ENCODE results near the gene C21orf58. TPM values are rescaled to one million over a fixed set of nuclear protein-coding genes. Genes with fewer than 3 reads are reported as not detected.

Gene C21orf58
- total RNA-seq, 1 experiment from 2014 or later, result 7.8 TPM

DNA sequence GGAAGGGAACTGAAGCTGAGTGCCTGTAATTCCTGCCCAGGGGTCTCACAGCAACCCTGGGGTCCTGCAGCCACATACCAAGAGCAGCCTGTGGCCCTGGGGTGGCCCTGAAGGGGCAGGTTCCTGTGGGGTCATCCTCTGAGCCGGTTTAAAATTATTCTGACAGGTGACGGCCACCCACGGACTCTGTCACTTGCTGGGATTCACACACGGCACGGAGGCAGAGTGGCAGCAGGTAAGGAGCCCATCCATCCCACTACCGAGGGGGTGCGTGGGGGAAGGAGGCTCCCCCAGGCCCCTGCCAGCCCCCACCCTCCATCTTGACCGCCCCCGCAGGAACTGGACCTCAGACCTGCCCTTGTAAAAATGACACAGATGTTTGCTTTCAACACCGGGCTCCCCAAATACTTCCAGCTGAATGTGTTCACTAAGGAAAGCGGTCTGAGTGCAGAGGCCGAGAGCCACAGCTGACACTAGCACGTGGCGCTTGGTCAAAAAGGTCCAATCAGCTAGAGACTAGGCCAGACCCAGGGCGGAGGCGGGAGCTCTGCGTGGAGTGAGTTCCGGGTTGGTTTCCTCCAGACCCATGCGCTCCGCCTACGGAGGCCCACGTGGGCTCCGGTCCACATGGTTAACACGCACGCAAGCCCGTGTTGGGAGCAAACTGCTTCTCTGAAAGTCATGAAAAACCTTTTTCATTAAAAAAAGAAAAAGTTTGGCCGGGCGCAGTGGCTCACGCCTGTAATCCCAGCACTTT is 27.5 kb downstream of the C21orf58 start:
- DNase-seq (ENCODE audit: low spot score), result no peak

DNA sequence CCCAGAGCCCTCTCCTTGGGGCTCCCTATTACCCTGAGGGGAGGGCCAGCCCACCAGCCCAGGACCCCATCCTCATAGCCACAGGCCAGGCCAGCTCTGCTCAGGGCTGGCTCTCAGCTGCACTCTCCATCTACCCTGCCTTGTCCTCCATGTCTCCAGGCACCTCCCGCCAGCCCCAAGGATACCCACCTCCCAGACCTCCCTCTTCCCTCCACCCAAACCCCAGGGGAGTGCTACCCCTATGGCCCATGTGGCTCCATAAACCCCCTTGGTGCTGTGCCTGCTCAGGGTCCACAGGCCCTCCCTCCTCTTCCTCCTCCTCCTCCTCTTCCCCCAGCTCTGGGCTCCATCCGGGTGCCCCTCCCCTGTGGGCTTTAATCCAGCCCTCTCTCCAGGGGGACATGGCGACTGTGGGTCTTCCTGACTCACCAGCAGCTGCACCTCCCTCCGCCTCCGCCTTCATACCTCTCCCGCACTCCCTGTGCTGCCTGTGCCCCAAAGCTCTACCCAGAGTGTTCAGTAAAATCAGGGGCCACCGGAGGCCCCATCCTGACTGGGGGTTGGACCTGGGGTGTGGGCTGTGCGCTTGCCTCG is 28.4 kb downstream of the C21orf58 start:
- peak; percentile 85 for DNase-seq (ENCODE audit: low spot score)

DNA sequence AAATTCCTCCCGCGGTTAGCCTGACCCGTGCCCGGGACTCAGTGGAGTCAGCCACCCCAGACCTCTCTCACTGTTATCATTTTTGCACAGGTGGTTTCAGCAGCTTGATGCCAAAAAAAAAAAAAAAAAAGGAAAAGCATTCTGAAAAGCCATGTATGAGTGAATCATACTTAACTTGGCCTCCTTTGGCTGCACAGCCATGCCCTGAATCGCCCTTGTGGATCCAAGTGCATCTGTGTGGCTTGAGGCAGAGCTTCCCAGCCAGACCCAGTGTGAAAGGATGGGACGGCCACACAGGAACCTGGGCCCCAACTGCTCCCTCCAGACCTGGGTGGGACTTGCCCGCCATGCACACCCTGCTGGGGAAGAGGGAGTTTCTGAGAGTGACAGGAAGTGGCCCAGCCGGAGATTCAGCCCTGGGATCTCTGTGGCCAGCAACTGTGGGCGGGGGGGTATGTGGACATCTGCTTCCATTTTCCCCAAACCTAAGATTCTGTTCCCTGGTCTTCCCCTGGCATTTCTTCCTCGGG is 29.0 kb downstream of the C21orf58 start:
- peak; percentile 86 for DNase-seq (ENCODE audit: low spot score)

DNA sequence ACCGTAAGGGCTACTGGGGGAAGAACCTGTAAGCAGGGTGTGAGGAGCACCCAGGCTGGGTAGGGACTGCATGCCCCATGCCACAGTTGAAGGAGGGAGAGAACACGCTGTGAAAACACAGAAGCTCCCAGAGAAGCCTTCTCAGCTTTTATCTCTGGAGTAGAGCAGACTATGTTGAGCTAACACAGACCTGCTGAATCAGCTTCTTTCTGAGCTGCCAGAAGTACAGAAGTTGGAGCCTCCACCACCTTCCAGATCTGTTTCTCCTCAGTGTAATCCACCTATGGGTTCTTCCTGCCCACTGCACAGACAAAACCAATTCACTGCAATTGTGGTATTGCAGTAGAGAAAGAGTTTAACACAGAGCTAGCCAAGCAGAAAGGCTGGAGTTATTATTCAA is 32.1 kb downstream of the C21orf58 start:
- no peak for DNase-seq (ENCODE audit: low spot score)

DNA sequence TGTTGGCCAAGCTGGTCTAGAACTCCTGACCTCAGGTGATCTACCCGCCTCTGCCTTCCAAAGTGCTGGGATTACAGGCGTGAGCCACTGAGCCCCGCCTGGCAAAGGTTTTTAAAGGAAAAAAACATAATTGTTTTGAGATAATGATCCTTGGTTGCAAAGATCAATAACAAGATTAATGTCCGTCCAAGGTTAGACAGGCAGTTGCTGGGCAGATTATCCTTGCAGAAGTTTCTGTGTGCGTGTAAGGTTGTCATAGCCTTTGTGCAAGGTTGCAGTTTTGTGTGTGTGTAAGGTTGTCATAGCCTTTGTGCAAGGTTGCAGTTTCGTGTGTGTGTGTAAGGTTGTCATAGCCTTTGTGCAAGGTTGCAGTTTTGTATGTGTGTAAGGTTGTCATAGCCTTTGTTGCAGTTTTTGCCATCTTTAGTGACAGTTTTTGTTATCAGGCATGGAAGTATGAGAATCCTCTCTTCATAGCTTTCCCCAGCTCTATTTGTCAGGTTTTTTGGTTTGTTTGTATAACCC is 34.0 kb downstream of the C21orf58 start:
- no peak for DNase-seq (ENCODE audit: low spot score)

DNA sequence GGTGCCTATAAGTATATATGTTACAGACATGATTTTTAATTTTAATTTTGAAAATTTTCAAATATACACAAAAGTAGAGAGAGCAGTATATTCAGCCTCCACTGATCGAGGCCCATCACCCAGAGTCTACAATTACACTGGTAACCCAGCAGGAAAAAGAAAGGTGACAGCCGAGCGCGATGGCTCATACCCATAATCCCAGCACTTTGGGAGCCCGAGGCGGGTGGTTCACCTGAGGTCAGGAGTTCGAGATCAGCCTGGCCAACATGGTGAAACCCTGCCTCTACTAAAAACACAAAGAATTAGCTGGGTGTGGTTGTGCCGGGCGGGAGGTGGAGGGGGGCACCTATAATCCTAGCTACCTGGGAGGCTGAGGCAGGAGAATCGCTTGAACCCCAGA is 36.1 kb downstream of the C21orf58 start:
- no peak for DNase-seq (ENCODE audit: low spot score)

DNA sequence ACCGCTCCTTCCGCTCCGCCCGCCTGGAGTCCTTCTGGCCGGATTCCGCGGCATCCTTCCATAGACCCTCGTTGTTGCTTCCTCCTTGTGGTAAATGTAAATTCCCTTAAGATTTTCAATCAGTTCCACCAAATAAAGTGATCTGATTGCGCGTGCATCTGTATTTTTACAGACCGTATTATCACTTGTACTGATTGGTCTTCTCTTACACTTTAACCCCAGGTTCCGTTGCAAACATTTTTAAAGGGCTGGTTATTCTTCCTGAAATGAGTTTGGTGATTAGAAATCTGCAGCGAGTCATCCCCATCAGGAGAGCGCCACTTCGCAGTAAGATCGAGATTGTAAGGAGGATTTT is 37.0 kb downstream of the C21orf58 start:
- no peak for DNase-seq (ENCODE audit: low spot score)

DNA sequence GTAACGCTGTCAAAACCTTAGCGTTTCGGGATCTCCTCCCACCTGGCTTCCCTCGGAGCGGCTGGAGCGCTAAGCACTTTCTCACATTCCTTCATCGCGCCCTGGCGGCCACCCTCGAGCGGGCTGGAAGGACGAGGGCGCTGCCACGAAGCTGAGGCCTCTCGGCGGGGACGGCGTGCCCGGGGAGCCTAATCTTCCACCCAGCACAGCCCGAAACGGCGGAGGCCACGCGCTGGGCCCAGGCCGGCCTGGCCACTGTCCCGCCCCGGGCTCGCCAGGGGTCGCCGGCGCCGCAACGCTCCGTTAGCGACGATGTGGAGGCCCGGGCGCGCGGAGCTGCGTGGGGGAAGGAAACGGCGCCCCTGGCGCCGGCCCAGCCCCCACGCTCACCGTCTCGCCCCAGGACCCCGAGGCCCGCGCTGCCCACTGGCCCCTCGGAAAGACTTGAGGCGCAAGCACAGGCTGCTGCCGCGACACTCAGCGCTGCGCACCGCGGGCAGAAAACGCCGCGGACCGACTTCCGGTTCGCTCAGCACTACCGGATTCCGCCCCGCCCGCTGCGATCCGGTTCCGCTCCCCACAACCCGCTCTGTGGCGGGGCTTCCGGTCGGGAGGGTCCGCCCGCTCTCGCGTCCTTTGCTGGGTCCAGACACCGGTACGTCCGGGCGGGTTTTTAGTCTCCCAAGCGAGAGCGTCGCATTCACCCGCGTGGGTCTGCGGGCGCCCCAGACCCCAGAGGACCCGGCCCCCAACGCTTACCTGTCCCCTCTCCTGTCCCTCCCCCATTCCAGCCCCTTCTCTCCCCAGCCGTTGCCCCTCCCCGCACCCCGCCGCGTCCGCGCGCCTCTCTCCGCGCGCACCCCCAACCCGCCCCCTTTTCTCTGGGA is 37.7 kb downstream of the C21orf58 start, which contains the start of gene YBEY:
TSS of gene YBEY (plus strand) at position 582 of the 887 bp plus-strand sequence. CDS start 572 bp downstream, outside the sequence.
- peak; percentile 82 for DNase-seq (ENCODE audit: low spot score)

DNA sequence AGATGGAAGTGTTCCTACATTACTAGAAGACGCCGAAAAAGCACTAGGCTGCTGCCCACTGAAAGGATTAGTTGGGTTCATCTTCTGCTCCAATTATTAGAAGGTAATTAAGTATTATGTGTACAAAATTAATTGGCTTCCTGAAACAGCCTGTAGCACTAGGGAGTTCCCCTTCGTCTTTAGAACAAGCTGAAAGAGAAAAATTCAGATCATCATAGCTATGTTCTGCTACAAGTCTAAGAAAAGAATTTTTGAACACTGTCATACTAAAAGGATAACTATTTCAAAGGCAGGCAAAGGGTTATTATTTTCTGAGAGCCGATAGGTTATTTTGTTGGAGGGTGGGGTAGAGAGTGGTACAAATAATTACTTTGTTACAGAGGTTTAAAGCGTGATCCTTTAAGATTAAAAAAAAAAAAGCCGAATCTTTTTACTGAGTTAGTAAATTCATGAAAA is 38.4 kb downstream of the C21orf58 start, which contains the start of gene MCM3AP:
TSS of gene MCM3AP (minus strand) at position 406 of the 456 bp plus-strand sequence. CDS start at position 81, 325 bp downstream.
- DNase-seq (ENCODE audit: low spot score), result no peak

DNA sequence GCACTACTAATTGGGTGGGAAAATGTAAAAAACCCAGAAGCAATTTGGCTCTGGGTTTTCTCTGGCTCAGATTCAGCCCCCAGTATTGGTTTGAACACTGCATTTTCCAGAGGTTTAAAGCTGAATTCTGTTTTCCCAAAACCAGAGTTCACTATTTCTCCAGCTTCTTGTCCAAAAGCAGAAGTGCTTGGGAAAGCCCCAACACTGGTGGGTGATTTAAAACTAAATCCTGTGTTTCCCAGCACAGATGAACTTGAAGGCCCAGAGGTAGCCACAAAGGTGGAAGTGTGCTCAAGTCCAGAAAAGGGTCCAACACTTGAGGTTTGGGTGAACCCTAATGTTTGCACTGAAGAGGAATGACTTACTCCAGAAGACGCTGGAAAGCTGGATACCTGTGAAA is 38.9 kb downstream of the C21orf58 start:
- no peak for DNase-seq (ENCODE audit: low spot score)

DNA sequence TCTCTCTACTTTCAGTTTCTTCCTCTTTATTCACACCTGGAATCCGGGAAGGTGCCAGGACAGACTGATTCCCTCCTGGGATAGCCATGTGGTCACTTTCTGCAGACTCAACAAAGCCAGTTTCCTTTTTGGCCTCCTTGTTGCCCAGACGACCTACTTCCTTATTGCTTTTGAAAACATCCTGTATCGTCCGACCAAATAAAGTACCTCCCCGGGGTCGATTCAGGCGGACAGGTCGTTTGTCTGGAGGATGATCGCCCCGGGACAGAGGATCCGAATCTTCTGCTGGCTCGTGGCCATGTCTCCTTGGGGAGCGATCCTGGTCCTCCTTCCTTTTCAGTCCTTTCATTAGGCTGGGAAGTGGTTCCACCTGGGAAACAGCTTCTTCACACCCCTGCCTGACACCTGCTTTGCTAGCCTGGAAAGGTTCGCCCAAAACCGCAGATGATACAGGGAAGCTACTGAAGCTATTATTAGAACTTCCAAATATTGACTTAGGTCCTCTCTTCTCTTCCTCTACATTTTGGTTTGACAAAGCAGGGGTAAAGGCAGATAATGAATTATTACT is 39.5 kb downstream of the C21orf58 start:
- no peak for DNase-seq (ENCODE audit: low spot score)

DNA sequence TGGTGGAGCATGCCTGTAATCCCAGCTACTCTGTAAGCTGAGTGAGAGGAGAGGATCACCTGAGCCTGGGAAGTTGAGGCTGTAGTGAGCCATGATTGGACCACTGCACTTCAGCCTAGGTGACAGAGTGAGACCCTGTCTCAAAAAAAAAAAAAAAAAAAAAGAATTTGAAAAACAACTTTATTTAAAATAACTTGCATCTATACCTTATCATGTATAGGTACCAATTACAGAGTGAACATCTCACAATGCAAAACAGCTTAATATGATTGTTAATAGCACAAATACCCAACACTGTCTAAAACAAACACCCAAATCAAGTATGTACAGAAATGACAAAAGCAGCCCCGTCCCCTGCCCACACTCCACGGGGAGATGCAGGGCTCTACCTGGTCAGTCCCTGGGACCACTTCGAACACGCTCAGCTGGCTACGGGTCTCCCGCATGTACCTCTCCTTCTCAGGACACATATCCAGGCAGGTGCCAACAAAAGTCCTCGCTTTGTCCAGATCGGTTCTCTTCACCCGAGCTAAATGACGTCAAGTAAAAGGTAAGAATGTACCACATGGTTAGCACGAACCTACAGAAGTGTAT is 48.8 kb downstream of the C21orf58 start:
- no peak for DNase-seq (ENCODE audit: low spot score)

DNA sequence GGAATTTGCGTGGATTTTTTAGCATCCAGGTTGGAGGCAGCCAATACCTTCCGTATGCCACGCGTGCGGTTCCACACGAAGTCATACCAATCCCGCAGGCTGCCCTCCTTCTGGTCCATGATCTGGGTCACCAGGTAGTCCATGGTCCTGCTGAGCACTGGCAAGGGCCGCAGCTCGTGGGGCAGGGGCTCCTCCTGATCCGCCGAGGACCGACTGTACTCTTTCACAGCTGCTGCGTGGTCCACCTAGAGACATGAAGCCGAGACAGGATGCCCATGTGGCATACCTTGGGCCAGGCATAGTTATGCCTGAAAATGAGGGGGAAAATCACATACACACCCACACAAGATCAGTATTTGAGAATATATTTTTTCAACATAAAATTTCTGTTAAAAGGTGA is 50.3 kb downstream of the C21orf58 start:
- DNase-seq (ENCODE audit: low spot score), result no peak

DNA sequence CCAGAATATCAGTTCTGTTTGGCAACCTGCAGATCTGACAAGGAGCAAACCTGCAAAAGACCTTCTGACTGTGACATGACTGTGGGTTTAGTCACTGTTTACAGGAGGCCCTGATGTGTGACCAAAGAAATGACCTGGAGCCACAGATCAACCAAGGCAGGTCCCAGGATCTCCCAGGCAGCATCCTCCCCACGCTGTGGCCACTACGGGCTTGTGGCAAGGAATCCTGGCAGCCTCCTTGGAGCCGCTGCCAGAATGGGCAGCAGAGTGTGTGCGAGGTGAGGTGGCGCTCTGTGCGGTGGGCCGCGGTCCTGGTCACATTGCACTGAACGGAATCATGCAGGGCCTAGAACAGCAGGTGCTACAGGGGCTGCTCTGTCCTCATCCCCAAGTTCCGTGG is 54.2 kb downstream of the C21orf58 start:
- DNase-seq (ENCODE audit: low spot score), result peak; percentile 44

DNA sequence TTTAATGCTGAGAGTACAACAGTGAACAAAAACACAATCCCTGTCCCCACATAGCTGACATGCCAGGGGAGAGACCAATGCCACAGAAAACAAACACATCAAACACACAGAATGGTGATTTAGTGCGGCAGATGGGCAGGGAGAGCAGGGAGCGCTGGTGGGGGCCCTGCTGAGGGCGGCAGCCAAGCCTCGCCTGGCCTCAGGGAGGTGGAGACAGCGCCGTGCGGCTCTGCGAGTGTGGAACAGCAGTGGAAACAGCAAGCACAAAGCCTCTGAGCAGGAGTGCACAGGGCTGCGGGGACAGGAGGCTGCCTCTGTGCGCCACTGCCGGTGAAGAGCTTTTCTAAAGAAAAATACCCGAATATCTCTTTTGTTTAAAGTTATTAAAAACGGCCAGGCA is 55.3 kb downstream of the C21orf58 start:
- DNase-seq (ENCODE audit: low spot score), result no peak

DNA sequence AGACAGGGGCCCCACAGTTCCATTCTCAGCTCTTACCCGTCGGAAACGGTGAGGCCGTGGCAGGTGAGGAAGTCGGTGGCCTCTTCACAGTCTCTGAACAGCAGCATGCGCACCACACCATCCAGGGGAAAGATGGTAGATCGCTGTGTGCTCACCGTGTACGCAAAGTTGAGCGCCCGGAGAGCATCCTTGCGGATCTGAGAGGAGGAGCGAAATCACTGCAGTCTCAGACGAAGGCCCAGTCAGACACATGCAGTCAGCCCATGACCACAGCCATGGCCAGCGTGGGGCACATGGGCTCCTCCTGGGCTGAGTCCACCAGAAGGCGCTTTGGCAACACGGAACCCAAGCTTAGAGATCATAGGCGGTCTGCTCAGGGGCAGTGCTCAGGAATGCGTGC is 56.7 kb downstream of the C21orf58 start:
- DNase-seq (ENCODE audit: low spot score), result no peak

DNA sequence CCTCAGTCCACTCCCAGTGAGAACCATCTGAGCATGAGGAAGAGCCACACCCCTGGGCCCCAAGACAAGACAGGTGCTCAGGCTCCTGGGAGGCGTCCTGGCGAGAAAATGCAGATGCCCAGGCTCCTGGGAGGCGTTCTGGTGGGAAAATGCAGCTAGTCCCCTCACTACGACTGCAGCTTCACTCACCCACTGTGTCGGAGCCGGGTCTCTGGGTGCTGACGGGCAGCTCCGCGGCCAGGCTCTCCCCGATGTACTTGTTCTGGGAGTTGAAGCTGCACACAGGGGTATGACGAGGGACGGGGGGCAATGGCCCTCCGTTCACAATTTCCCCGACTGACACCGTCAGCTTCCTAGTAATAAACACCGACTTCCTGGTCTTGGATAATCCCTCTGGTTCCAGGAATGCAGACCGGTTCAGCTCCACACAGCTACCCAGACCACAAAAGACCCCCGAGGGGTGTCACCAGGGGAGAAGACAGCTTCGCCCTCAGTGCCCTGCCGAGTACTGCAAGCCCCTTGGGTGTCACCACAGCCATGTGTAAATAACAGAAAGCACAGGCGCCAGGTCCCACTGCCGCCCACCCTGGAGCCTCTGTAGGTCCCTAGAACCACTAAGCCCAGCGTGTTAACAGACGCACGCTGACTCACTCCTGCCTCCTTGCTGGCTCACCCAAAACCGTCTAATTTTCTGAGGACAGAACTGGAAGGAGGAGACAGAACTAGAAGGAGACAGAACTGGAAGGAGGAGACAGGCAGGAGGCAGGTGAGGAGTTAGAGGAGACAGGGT is 57.7 kb downstream of the C21orf58 start:
- DNase-seq (ENCODE audit: low spot score), result no peak

DNA sequence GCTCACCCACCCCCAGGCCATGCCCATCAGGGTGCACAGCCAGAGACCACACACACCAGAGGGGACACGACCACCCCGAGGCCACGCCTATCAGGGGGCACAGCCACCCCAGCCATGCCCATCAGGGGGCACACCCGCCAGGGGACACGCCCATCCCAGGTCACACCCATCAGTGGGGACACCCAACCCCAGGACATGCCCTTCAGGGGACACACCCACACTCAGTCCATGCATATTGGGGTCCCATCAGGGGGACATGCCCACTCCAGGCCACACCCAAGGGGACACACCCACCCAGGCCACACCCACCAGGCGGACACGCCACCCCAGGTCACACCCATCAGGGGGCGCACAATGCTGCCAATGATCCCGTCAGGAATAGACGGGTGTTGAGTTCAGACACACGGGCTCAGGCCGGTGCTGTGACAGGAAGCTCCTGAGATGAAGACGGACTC is 59.0 kb downstream of the C21orf58 start:
- DNase-seq (ENCODE audit: low spot score), result no peak

DNA sequence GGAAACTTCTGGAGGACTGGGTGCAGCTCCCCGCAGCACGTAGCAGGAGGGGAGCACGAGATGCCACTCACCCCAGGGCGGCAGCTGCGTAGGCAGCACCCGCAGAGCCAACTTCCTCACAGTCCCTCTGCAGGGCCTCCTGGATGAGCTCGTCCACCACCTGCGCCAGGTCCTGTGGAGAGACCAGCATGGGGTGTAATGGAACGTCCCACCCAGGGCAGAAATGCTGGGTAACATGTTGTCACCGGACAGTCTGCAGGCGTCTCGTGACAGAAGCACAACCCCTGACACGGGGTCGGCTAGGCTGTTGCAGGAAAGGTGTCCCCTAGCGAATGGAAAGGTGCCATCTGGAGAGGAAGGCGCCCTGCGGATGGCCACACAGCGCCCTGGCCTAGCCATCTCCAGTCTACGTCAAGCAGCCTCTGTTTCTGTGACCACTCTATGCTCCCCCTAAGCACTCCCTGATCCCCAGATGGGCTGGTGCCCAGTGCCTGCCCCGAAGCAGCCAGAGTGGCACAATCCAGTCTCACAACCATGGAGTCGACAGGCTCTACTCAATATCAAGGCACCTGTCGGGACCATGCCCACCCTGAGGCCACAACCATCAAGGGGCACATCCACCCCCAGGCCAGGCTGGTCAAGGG is 59.5 kb downstream of the C21orf58 start:
- no peak for DNase-seq (ENCODE audit: low spot score)

Measured in A172 (cell line).